SK-N-SH (cell line): ENCODE results near the gene WTIP. TPM values are rescaled to one million over a fixed set of nuclear protein-coding genes. Genes with fewer than 3 reads are reported as not detected.
"Not testable (repeated sequence)": the region's sequence is repeated elsewhere in the genome, so short reads cannot be mapped to it uniquely, and the experiment has no call there.

Experiments used
- CTCF ChIA-PET: fragments of 300-600, 350-600 bp; formaldehyde crosslinking; extraction: SDS; loops from one replicate; lab custom pipeline; 2021; lab: Yijun Ruan, JAX
- POLR2A ChIA-PET: fragments of 350-600 bp; sonication (Branson Sonifier 250); formaldehyde crosslinking; extraction: SDS; loops from one replicate; lab custom pipeline; 2020; ENCODE audit warnings: antibody characterized with exemption, inconsistent platforms; lab: Yijun Ruan, JAX
- DNase-seq: peaks from one replicate; pipeline ENCODE4 v3.0.0; 2012
- H2AFZ ChIP-seq: fragments of 200-600 bp; sonication (generic); 2 replicates; pipeline ENCODE4 v1.8.1; 2016; ENCODE audit warnings: antibody characterized with exemption, mild to moderate bottlenecking, low read depth
- H3F3A ChIP-seq: fragments of 200-600 bp; sonication (generic); replicated peaks from 2 replicates; pipeline ENCODE3; 2016; ENCODE audit warnings: antibody characterized with exemption, mild to moderate bottlenecking; ENCODE audit not compliant: insufficient read depth
- H3K27ac ChIP-seq, 2 experiments: fragments of 200-500 bp in 1 of 2; fragments of 200-600 bp in 1 of 2; sonication (Bioruptor generic) in 1 of 2; sonication (generic), shearing (Covaris generic) in 1 of 2; 2 replicates each; pipeline versions ENCODE4 v1.5.1 to v1.6.1; 2014 to 2016; ENCODE audit warnings: low read depth in 2 of 2, inconsistent platforms in 1 of 2, low read length in 1 of 2, mild to moderate bottlenecking in 1 of 2, mixed read lengths in 1 of 2
- H3K27me3 ChIP-seq: fragments of 200-600 bp; sonication (generic), shearing (Covaris generic); 2 replicates; pipeline ENCODE4 v1.6.1; 2016; ENCODE audit warnings: mixed run types; ENCODE audit not compliant: insufficient read depth
- H3K36me3 ChIP-seq, 2 experiments: fragments of 200-500 bp in 1 of 2; fragments of 200-600 bp in 1 of 2; sonication (Bioruptor generic) in 1 of 2; sonication (generic) in 1 of 2; replicated peaks in 1 of 2; 2 replicates each; pipeline versions ENCODE3 to v1.5.1; 2014 to 2016; ENCODE audit warnings: low read length in 1 of 2, mild to moderate bottlenecking in 1 of 2; ENCODE audit not compliant: insufficient read depth in 2 of 2, control insufficient read depth in 1 of 2
- H3K4me1 ChIP-seq, 2 experiments: fragments of 200-500 bp in 1 of 2; fragments of 200-600 bp in 1 of 2; sonication (Bioruptor generic) in 1 of 2; sonication (generic), shearing (Covaris generic) in 1 of 2; 2 replicates each; pipeline versions ENCODE4 v1.5.1 to v1.6.1; 2014 to 2016; ENCODE audit warnings: low read depth in 1 of 2, low read length in 1 of 2, mixed run types in 1 of 2; ENCODE audit not compliant: insufficient read depth in 2 of 2, control insufficient read depth in 1 of 2
- H3K4me2 ChIP-seq: fragments of 200-600 bp; sonication (generic), shearing (Covaris generic); 2 replicates; pipeline ENCODE4 v1.6.1; 2017; ENCODE audit warnings: mixed run types
- H3K4me3 ChIP-seq, 2 experiments: fragments of 200-500 bp in 1 of 2; fragments of 200-600 bp in 1 of 2; sonication (Bioruptor generic) in 1 of 2; sonication (generic), shearing (Covaris generic) in 1 of 2; 2 replicates each; pipeline versions ENCODE4 v1.5.1 to v1.8.1; 2014 to 2016; ENCODE audit warnings: low read depth in 2 of 2, inconsistent platforms in 1 of 2, low read length in 1 of 2, mild to moderate bottlenecking in 1 of 2, mixed read lengths in 1 of 2, moderate library complexity in 1 of 2
- H3K79me2 ChIP-seq: fragments of 200-600 bp; sonication (generic); 2 replicates; pipeline ENCODE4 v1.8.1; 2017; ENCODE audit warnings: mild to moderate bottlenecking; ENCODE audit not compliant: insufficient read depth
- H3K9ac ChIP-seq: fragments of 200-600 bp; sonication (generic); 2 replicates; pipeline ENCODE4 v1.6.1; 2017; ENCODE audit warnings: mixed run types
- H3K9me2 ChIP-seq: fragments of 200-600 bp; sonication (generic); 2 replicates; pipeline ENCODE4 v1.6.1; 2017; ENCODE audit warnings: mixed run types
- H3K9me3 ChIP-seq: fragments of 200-600 bp; sonication (generic); 2 replicates; pipeline ENCODE4 v1.6.1; 2017; ENCODE audit warnings: mixed run types, mild to moderate bottlenecking, moderate library complexity
- H4K20me1 ChIP-seq: fragments of 200-600 bp; sonication (generic); 2 replicates; pipeline ENCODE4 v1.6.1; 2017; ENCODE audit warnings: mild to moderate bottlenecking, mixed run types; ENCODE audit not compliant: insufficient read depth
- FOSL2 ChIP-seq: IDR thresholded peaks from 2 replicates; pipeline ENCODE4 v1.4.0; 2012; ENCODE audit warnings: low read depth, mild to moderate bottlenecking, moderate library complexity, borderline replicate concordance
- FOXJ3 ChIP-seq: sonication (generic); formaldehyde crosslinking; IDR thresholded peaks from 2 replicates; pipeline ENCODE4 v1.5.1; 2020; ENCODE audit warnings: mild to moderate bottlenecking, missing genetic modification reagents
- MXI1 ChIP-seq: IDR thresholded peaks from 2 replicates; pipeline ENCODE4 v1.6.1; 2012; ENCODE audit warnings: mild to moderate bottlenecking, low read depth, low read length, improper control_type of control experiment
- NFIC ChIP-seq: IDR thresholded peaks from 2 replicates; pipeline ENCODE4 v1.4.0; 2012; ENCODE audit warnings: borderline replicate concordance
- RAD21 ChIP-seq: IDR thresholded peaks from 2 replicates; pipeline ENCODE4 v1.6.1; 2012; ENCODE audit warnings: mild to moderate bottlenecking, low read length
- SMC3 ChIP-seq: IDR thresholded peaks from 2 replicates; pipeline ENCODE4 v1.6.1; 2012; ENCODE audit warnings: low read depth, low read length, improper control_type of control experiment
- YY1 ChIP-seq: IDR thresholded peaks from 2 replicates; pipeline ENCODE4 v1.4.0; 2012; ENCODE audit warnings: low read depth, mild to moderate bottlenecking
- whole genome bisulfite sequencing: methylation state at CpG from one replicate; pipeline ENCODE4 v1.1.6; 2017; ENCODE audit warnings: low lambda C conversion rate; 5-methylcytosine and 5-hydroxymethylcytosine counted together
- polyA plus RNA-seq, 3 experiments: library from polyadenylated mRNA; depleted of rRNA; stranded (reverse); fragments of >200 nt; gene quantifications; 2 replicates each; pipeline ENCODE4 v1.2.3, GENCODE V29; 2012
- TF ChIP-seq, protein P1 (sequence below): IDR thresholded peaks from 2 replicates; pipeline ENCODE4 v1.4.0; 2012; ENCODE audit warnings: low read depth
- TF ChIP-seq, protein P2 (sequence below): IDR thresholded peaks from 2 replicates; pipeline ENCODE4 v1.6.1; 2012; ENCODE audit warnings: mild to moderate bottlenecking, low read depth, low read length, moderate library complexity

The WTIP gene
- polyA plus RNA-seq, 1 of the 3 experiments (the other 2 are of a cell fraction) = 27.7 TPM

DNA sequence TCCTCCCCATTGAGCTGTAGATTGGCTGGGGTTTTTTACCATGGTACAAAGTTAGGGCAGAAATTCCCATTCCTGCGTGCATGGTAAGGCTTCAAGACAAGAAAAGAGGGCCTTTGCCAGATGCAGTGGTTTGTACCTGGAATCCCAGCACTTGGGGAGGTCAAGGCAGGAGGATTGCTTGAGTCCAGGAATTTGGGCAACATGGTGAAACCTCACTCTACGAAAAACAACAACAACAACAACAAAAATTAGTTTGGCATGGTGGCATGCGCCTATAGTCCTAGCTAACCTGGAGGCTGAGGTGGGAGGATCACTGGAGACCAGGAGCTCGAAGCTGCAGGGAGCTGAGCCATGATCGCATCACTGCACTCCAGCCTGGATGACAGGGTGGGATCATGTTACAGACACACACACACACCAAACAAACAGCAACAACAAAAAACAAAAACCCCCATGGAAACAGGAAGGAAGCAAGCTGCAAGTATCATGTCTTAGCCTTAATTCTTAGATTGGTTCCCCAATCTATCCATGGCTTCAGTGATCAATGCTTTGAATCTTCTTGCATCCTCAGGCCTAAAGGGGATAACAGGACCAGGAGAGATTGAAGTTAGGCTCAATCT lies 5.5 kb upstream of the WTIP start:
- H3K9ac ChIP-seq = no peak overlapping the region
- H3K9me3 ChIP-seq = no peaks in the 10 kb centered on the region
- DNase-seq = no peak
- WGBS = 96% methylated on average over 5 of the region's 5 CpGs
- TF ChIP-seq YY1 = no peak
- TF ChIP-seq NFIC = no peak
- no peak for TF ChIP-seq RAD21
- TF ChIP-seq, protein P1, sequence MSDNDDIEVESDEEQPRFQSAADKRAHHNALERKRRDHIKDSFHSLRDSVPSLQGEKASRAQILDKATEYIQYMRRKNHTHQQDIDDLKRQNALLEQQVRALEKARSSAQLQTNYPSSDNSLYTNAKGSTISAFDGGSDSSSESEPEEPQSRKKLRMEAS = no peak
- TF ChIP-seq, protein P2, sequence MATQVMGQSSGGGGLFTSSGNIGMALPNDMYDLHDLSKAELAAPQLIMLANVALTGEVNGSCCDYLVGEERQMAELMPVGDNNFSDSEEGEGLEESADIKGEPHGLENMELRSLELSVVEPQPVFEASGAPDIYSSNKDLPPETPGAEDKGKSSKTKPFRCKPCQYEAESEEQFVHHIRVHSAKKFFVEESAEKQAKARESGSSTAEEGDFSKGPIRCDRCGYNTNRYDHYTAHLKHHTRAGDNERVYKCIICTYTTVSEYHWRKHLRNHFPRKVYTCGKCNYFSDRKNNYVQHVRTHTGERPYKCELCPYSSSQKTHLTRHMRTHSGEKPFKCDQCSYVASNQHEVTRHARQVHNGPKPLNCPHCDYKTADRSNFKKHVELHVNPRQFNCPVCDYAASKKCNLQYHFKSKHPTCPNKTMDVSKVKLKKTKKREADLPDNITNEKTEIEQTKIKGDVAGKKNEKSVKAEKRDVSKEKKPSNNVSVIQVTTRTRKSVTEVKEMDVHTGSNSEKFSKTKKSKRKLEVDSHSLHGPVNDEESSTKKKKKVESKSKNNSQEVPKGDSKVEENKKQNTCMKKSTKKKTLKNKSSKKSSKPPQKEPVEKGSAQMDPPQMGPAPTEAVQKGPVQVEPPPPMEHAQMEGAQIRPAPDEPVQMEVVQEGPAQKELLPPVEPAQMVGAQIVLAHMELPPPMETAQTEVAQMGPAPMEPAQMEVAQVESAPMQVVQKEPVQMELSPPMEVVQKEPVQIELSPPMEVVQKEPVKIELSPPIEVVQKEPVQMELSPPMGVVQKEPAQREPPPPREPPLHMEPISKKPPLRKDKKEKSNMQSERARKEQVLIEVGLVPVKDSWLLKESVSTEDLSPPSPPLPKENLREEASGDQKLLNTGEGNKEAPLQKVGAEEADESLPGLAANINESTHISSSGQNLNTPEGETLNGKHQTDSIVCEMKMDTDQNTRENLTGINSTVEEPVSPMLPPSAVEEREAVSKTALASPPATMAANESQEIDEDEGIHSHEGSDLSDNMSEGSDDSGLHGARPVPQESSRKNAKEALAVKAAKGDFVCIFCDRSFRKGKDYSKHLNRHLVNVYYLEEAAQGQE = no peak
- no peak for TF ChIP-seq SMC3
- no peak for TF ChIP-seq FOXJ3 (CRISPR knock-in tag)
- TF ChIP-seq FOSL2 = no peak
- no peak for TF ChIP-seq MXI1
- no peak overlapping the region for H3K4me2 ChIP-seq
- ChIA-PET CTCF (interaction anchor here (1.0 to 2.0 kb wide), 3 partner anchors 24 to 380 kb away, joined by 3 to 10 read pairs (median 3); no protein-coding TSS in a partner anchor), POLR2A (interaction anchor here (0.7 kb wide), 1 partner anchor 1456 kb away, joined by 3 read pairs; no protein-coding TSS in a partner anchor)
- no peak overlapping the region for H3K4me3 ChIP-seq
- peaks cover 0 to 8% of the 10 kb centered on the region in 2 experiments; a peak in 1 of 4 replicates for H3K4me1 ChIP-seq
- H3K27me3 ChIP-seq = no peaks in the 10 kb centered on the region
- peaks cover 8% of the 10 kb centered on the region; the same call in 1 of the 2 replicates for H4K20me1 ChIP-seq
- H3K36me3 ChIP-seq = peaks cover 6 to 18% of the 10 kb centered on the region in 2 experiments
- H2AFZ ChIP-seq = no peak overlapping the region
- peak overlapping the region in 1 of 2 experiments; percentile 78; a peak in 1 of 4 replicates for H3K27ac ChIP-seq
- H3F3A ChIP-seq = peaks cover 45% of the 10 kb centered on the region
- no peaks in the 10 kb centered on the region for H3K9me2 ChIP-seq
- H3K79me2 ChIP-seq = no peaks in the 10 kb centered on the region

DNA sequence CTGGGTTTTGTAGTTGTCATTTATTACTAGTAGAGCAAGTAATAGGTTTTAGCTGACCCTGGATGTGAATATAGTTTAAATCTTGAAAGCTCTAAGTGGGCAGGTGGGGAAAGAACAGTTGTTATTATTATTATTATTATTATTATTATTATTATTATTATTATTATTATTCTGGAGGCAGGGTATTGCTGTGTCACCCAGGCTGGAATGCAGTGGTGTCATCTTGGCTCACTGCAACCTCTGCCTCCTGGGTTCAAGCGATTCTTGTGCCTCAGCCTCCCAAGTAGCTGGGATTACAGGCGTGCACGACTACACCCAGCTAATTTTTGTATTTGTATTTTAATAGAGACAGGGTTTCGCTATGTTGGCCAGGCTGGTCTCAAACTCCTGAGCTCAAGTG lies 3.1 kb upstream of the WTIP start:
- H4K20me1 ChIP-seq = peaks cover 18% of the 10 kb centered on the region
- H3K4me3 ChIP-seq, H2AFZ ChIP-seq, H3K4me2 ChIP-seq, H3K36me3 ChIP-seq, DNase-seq, H3K9me2 ChIP-seq, H3K9ac ChIP-seq, POLR2A ChIA-PET, H3K9me3 ChIP-seq, H3K27me3 ChIP-seq, H3K27ac ChIP-seq: not testable (repeated sequence)
- H3K79me2 ChIP-seq = peaks cover 14% of the 10 kb centered on the region
- H3F3A ChIP-seq = peaks cover 32% of the 10 kb centered on the region
- H3K4me1 ChIP-seq = peaks cover 0 to 12% of the 10 kb centered on the region in 2 experiments; a peak in 2 of 4 replicates
- CTCF ChIA-PET = interaction anchor here (0.7 to 1.1 kb wide), 3 partner anchors 12 to 1238 kb away, joined by 3 read pairs; no protein-coding TSS in a partner anchor
- 94% methylated on average over 4 of the region's 4 CpGs for WGBS
